AG04450 (cell line): ENCODE data around the gene NCSTN. TPM values are rescaled to one million over a fixed set of nuclear protein-coding genes. Genes with fewer than 3 reads are reported as not detected.

Experiments
- CTCF ChIA-PET: fragments of 300-600, 350-600 bp; formaldehyde crosslinking; extraction: SDS; loops from one replicate; lab custom pipeline; 2022; ENCODE audit warnings: antibody characterized with exemption, inconsistent platforms; lab: Charles Lee
- POLR2A ChIA-PET: fragments of 350-600 bp; formaldehyde crosslinking; extraction: SDS; loops from one replicate; lab custom pipeline; 2021; ENCODE audit warnings: antibody characterized with exemption, inconsistent platforms; lab: Yijun Ruan, JAX
- DNase-seq: peaks from one replicate; pipeline ENCODE4 v3.0.0-alpha.2; 2011; ENCODE audit warnings: low read depth, low spot score
- H3K27ac ChIP-seq: one replicate; pipeline ENCODE4 v1.5.1; 2012; ENCODE audit warnings: low read depth, low read length, control low read depth
- H3K27me3 ChIP-seq: one replicate; pipeline ENCODE4 v1.6.0; 2012; ENCODE audit warnings: low read length; ENCODE audit not compliant: control insufficient read depth, insufficient read depth
- H3K4me3 ChIP-seq: 2 replicates; pipeline ENCODE4 v1.5.1; 2011; ENCODE audit warnings: mild to moderate bottlenecking, low read depth, low read length, control low read depth
- H3K9me3 ChIP-seq: 2 replicates; pipeline ENCODE4 v1.5.1; 2012; ENCODE audit warnings: low read length; ENCODE audit not compliant: control insufficient read depth, insufficient read depth
- CTCF ChIP-seq: IDR thresholded peaks from 2 replicates; pipeline ENCODE4 v1.5.1; 2011; ENCODE audit warnings: low read depth, low read length, control low read depth, inconsistent platforms
- polyA plus RNA-seq: library from polyadenylated mRNA; depleted of rRNA; stranded (reverse); fragments of >200 nt; gene quantifications from 2 replicates; pipeline ENCODE4 v1.2.3, GENCODE V29; 2011

The NCSTN gene
- polyA plus RNA-seq, 1 experiment: 189 TPM

GRCh38 chr1:160394673-160395072 is 51.5 kb downstream of the NCSTN start:
- no peak overlapping the region for H3K4me3 ChIP-seq
- H3K27ac ChIP-seq: no peak overlapping the region
- no peak for TF ChIP-seq CTCF
- ChIA-PET POLR2A (no interaction called here), CTCF (no interaction called here)
- H3K27me3 ChIP-seq: peaks cover 22% of the 10 kb centered on the region
- H3K9me3 ChIP-seq: no peaks in the 10 kb centered on the region
- no peak for DNase-seq

GRCh38 chr1:160397651-160398050 is 54.5 kb downstream of the NCSTN start:
- DNase-seq: no peak
- CTCF ChIA-PET: interaction anchor here (1.4 kb wide), 1 partner anchor 22 kb away, joined by 4 read pairs; no protein-coding TSS in a partner anchor
- Histone ChIP-seq H3K4me3 (no peak overlapping the region), H3K27me3 (peaks cover 46% of the 10 kb centered on the region), H3K9me3 (no peaks in the 10 kb centered on the region), H3K27ac (no peak overlapping the region)
- POLR2A ChIA-PET: no interaction called here
- TF ChIP-seq CTCF: no peak

DNA sequence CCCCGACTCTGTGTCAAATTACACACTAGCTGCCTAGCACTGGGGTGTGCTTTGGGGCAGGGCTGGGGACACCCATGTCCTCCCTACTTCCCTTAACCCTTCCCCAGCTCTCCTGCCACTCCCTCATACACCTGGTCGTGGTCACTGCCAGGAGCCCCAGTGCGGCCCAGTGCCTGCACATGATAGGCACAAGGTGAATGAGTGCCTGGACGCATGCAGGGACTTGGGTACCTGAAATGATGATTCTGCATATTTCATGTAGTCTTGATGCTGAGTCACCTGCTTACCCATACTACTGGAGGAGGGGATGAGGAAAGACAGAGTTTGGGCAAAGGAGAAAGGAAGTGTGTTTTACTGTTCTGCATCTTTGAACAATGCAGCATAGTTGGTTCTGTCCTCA is 55.6 kb downstream of the NCSTN start:
- POLR2A ChIA-PET: no interaction called here
- TF ChIP-seq CTCF: no peak
- Histone ChIP-seq H3K27ac (no peak overlapping the region), H3K27me3 (peaks cover 46% of the 10 kb centered on the region), H3K9me3 (no peaks in the 10 kb centered on the region), H3K4me3 (no peak overlapping the region)
- CTCF ChIA-PET: no interaction called here
- no peak for DNase-seq

GRCh38 chr1:160399544-160400222 is 56.5 kb downstream of the NCSTN start:
- ChIA-PET CTCF (no interaction called here), POLR2A (no interaction called here)
- Histone ChIP-seq H3K4me3 (peak overlapping the region; percentile 58), H3K27ac (no peak overlapping the region), H3K27me3 (peaks cover 46% of the 10 kb centered on the region), H3K9me3 (no peaks in the 10 kb centered on the region)
- no peak for TF ChIP-seq CTCF
- no peak for DNase-seq

GRCh38 chr1:160400223-160400645 is 57.1 kb downstream of the NCSTN start, which contains the start of gene VANGL2:
TSS of gene VANGL2 (plus strand) at chr1:160400564. CDS start at chr1:160415838, 15,274 bp downstream.
- peaks cover 43% of the 10 kb centered on the region for H3K27me3 ChIP-seq
- H3K9me3 ChIP-seq: no peaks in the 10 kb centered on the region
- H3K27ac ChIP-seq: no peak within 1 kb of the TSS
- ChIA-PET CTCF (no interaction called here), POLR2A (no interaction called here)
- no peak for DNase-seq
- no peak for TF ChIP-seq CTCF
- H3K4me3 ChIP-seq: peak within 1 kb of the TSS; percentile 64
